ENCODE data around the gene STAT2.
"Not testable (repeated sequence)": the region's sequence is repeated elsewhere in the genome, so short reads cannot be mapped to it uniquely, and the experiment has no call there.

The STAT2 gene

DNA sequence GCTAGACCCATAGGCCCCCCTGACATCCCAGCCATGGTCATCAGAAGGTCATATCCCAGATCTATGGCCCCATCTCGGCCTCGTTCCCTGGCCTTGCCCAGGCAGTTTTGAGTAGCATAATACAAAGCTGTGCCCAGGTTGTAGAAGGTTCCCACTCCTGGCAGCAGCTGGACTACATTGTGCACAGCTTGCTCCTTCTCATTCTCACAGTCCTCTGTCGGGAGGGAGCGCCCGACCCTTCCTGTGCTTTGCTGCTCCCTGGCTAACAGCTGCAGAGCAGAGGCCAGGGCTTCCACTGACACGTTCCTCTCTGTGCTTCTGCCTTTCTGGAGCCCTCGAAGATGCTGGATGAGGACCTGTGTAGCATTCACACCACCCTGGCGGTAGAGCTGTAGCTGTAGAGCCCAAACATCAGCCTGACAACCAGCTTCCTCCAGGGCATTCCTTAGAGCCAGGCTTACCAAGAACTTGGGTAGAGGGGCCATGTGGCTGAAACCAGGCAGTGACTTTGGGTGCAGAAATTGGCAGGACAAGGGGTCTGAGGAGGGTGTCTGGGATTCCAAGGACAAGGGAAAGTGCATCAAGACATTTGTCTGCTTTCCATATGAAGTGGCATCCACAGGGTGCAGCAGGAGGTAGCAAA is 1.7 kb upstream of the STAT2 start:
- no peak for DNase-seq (ENCODE audit: low spot score)

DNA sequence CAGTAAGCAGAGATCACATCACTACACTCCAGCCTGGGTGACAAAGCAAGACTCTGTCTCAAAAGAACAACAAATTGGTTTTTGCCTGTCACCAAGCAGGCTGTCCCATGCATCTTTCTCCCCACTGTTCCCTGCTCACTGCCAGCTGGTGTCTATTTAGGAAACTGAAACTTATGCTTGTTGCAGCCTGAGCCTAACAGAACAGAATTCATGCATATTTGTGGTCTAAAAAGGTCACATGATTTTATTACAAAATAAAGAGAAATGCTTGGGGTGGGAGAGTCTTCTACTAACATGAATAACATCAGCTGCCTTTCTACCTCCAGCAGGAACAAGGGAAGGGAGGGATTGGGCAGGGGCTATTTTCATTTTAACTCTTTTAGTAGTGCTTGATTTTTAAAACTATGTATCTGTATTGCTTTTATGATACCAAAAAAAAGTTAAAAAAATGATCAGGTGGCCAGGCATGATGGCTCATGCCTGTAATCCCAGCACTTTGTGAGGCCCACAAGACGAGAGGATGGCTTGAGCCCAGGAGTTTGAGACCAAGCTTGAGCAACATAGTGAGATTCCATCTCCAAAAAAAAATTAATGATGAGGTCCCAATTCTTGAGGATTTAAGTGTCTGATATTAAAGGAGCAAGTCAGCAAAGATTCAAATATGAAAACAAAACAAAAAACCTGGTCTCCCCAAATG is 923 bp downstream of the STAT2 start:
- DNase-seq (ENCODE audit: low spot score), result no peak

DNA sequence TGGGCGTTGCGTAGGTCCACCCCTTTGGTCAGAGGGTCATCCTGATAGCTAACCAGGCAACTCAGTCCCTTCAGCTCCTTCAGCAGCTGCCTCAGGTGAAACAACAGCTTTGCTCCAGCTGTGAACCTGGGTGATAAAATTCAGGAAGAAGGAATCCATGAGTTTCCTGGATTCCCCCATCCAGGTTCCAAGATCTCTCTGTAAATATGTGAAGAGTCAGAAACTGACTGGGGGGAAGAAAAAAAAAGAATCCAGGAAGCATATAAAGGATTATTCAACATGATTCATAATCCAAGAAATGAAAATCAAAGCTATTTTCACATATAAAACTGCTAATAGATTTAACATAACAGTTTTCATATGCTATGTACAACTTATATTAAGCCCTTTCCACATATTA is 8.6 kb downstream of the STAT2 start:
- DNase-seq (ENCODE audit: low spot score), result no peak

DNA sequence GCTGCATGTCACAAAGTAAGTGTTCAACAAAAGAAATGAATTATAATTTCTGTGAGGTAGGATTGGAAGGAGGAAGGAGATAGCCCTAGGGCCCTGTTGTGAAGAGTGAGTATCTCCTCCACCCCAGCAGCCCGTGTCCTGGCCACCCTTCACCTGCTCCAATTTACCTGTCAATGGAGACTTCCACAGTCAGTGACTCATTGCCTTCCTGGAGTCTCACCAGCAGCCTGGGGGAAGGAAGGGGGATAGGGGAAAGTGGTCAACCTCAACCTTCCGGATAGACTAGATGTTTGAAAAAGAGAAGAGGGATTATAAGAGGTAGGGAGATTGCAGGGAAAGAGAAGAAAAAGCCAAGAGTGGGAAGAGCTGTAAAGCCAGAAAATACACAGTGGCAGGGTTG is 9.2 kb downstream of the STAT2 start:
- DNase-seq (ENCODE audit: low spot score), result no peak

- no peak for DNase-seq (ENCODE audit: low spot score)
Observed at GRCh38 chr12:56348776-56349175, 11.1 kb downstream of the STAT2 start.

GRCh38 chr12:56347255-56347654 is 12.7 kb downstream of the STAT2 start:
- not testable (repeated sequence) for DNase-seq (ENCODE audit: low spot score)

- DNase-seq (ENCODE audit: low spot score), result peak; percentile 17
Observed at GRCh38 chr12:56346675-56347074, 13.2 kb downstream of the STAT2 start.

GRCh38 chr12:56342290-56342689 is 17.6 kb downstream of the STAT2 start:
- DNase-seq (ENCODE audit: low spot score), result not testable (repeated sequence)

DNA sequence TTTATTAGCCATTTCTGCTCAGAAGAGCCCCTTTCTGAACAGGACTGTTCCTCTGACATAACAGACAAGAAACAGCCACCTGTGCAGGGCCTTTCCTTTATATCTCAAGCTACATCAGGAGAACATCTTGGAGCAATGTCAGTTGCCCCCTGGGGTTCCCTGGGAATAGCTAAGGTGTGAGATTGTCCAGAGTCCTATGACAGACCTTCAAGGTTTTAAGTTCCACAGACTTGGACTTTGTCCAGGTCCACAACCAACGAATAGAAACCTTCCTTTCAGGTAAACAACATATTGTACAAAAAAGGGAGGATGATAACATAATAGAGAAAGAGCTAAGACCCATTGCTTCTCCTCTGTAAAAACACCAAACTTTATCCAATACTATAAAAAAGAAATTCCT is 18.3 kb downstream of the STAT2 start:
- no peak for DNase-seq (ENCODE audit: low spot score)

GRCh38 chr12:56339158-56339422 is 20.8 kb downstream of the STAT2 start:
- no peak for DNase-seq (ENCODE audit: low spot score)

GRCh38 chr12:56338308-56339157 is 21.4 kb downstream of the STAT2 start, which contains the start of gene IL23A:
IL23A (plus strand) TSS chr12:56338884; CDS start chr12:56339045, 161 bp downstream.
- DNase-seq (ENCODE audit: low spot score), result no peak

- DNase-seq (ENCODE audit: low spot score), result no peak
Observed at GRCh38 chr12:56337753-56338251, 22.1 kb downstream of the STAT2 start.

- DNase-seq (ENCODE audit: low spot score), result no peak
Observed at GRCh38 chr12:56336361-56337167, 23.3 kb downstream of the STAT2 start.

DNA sequence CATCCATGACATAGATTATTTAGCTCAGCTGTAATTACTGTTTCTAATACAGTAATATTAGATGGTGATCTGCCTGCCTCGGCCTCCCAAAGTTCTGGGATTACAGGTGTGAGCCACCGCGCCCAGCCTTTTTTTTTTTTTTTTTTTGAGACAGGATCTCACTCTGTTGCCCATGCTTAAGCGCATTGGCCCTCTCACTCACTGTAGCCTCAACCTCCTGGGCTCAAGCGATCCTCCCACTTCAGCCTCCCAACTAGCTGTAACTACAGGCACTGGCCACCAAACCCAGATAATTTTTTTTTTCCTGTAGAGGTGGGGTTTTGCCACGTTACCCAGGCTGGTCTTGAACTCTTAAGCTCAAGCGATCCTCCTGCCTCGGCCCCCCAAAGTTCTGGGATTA is 24.4 kb downstream of the STAT2 start:
- DNase-seq (ENCODE audit: low spot score), result not testable (repeated sequence)

GRCh38 chr12:56334490-56334793 is 25.5 kb downstream of the STAT2 start:
- no peak for DNase-seq (ENCODE audit: low spot score)

DNA sequence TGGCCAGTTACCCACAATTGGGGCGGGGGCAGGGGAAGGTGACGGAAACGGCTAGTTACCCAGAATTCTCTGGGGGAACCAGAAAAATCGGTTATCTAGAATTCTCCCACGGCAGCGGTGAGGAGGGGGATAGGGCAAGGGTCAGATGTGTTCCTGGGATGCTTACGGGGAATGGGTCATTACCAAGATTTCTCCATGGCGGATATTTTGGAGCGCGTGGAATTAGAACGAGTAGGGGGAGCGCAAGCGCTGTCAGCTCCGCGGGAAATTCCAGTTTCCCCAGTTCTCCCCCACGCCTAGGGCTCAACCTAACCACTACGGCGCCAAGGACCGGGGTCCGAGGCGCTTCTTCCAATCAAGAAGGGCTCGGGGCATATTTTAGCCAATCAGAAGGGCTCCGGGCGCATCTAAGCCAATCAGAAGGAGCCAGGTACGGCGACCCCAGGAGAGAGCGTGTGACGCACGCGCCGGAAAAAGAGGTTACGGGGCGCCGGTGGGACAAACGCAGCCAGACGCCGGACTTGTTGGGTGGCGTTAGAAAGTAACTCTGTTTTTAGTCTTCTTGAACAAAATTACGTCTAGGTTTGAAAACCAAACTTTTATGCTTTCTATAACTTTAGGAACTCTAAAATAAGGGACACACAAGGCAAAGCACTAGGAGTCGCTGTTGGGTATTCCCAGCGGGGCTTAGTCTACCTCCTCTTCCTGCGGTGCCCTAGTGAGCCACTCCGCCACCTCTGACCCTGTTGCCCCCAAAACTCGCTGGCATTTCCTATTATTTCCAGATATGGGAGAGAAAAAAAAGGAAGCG is 26.0 kb downstream of the STAT2 start, which contains the start of gene PAN2:
PAN2 (minus strand) TSS at position 322 of the 811 bp plus-strand sequence. CDS start 906 bp downstream, outside the sequence.
- DNase-seq (ENCODE audit: low spot score), result peak; percentile 98

GRCh38 chr12:56333197-56333678 is 26.7 kb downstream of the STAT2 start:
- no peak for DNase-seq (ENCODE audit: low spot score)

DNA sequence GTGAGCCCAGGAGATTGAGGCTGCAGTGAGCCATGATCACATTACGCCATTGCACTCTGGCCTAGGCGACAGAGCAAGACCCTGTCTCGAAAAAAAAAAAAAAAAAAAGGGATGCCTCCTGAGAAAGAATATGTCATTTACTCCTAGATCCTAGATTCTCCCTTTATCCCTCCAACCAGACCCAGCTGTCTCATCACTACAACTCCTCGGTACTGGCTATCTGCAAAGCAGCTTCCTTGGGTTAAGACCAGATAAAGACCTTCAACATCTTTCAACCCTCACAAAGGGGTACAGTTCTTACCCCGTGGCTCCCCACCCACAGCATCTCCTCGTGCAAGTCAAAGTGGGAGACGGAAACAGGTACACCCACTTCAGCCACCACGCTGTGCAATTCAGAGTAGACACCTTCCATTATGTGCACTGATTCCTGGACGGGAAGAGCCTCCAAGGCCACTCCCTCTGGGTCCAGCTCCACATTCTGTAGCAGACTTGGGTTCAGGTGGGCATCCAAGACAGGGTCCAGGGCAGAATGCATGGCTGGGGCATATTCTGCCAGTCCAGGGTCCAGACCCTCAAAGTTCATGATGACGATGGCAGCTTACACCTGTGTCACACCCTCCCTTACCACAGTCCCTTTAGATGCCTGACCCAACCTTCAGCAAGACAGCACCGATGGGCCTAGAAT is 27.3 kb downstream of the STAT2 start:
- DNase-seq (ENCODE audit: low spot score), result no peak

- no peak for DNase-seq (ENCODE audit: low spot score)
Observed at GRCh38 chr12:56330936-56331490, 28.9 kb downstream of the STAT2 start.

DNA sequence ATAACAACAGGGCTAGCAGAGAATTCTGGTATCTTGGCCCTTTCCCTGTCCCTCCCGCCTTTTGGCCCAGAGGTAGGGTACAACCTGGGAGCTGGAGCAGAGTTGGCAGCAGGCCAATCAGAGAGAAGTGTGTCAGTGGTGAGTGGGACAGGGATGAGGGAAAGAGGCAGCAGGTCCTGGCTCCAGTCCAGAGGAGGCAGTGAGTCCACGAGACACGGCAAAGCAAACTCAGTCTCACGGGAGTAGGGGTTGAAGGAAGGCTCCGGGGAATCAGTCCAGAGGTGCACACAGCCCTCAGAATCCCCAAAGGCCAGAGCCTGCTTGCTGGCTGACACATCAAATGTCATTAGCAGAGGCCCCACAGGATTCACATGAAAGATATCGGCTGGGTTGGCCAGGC is 33.4 kb downstream of the STAT2 start:
- DNase-seq (ENCODE audit: low spot score), result no peak

Measured in HuH-7 (cell line).